ENCODE results near the gene ULK4. TPM values are rescaled to one million over a fixed set of nuclear protein-coding genes. Genes with fewer than 3 reads are reported as not detected.

The ULK4 gene
- total and polyA plus RNA-seq, 2 of the 4 experiments (the other 2 are of a cell fraction): 2.7 to 5.0 TPM

GRCh38 chr3:41966206-41966605 lies 4.3 kb upstream of the ULK4 start:
- no peak overlapping the region for H2BK5ac ChIP-seq (ENCODE audit: low read depth, low read length, poor library complexity, severe bottlenecking)
- dilution Hi-C loops (cut with HindIII; ENCODE audit: low sequenced_read_pairs, unreplicated experiment): no loop called here
- H2BK20ac ChIP-seq (ENCODE audit: low read depth, low read length): no peak overlapping the region
- POLR2A ChIA-PET (ENCODE audit: unreplicated experiment): no interaction called here
- no peak overlapping the region for H2AK9ac ChIP-seq (replicated peaks; ENCODE audit: low read depth, low read length, poor library complexity)
- no peak overlapping the region for H2AFZ ChIP-seq (replicated peaks; ENCODE audit: low read length, poor library complexity)
- H3K18ac ChIP-seq (ENCODE audit: low read depth, low read length): no peak overlapping the region
- H3K36me3 ChIP-seq (ENCODE audit: control insufficient read depth, insufficient read depth, low read length): no peaks in the 10 kb centered on the region
- DNase-seq (no peak), ATAC-seq (ENCODE audit: low read depth) (no peak)
- no peak overlapping the region for H3K9ac ChIP-seq (ENCODE audit: low read depth, low read length)
- H3K4me2 ChIP-seq (ENCODE audit: low read depth, low read length): no peak overlapping the region
- H2BK15ac ChIP-seq (ENCODE audit: low read depth, low read length): no peak overlapping the region
- H3K56ac ChIP-seq (ENCODE audit: extremely low read depth, insufficient read depth, low read length): no peak overlapping the region
- no peak overlapping the region for H4K8ac ChIP-seq (ENCODE audit: low read depth in 2 of 2, low read length in 2 of 2)
- no TSS peak for BruUV-seq (replicated peaks)
- H2BK120ac ChIP-seq (ENCODE audit: low read depth, low read length): no peak overlapping the region
- no peaks in the 10 kb centered on the region for H4K20me1 ChIP-seq (ENCODE audit: insufficient read depth, low read length)
- no CpG with 5 or more reads among the region's 6 CpGs for WGBS, 2 experiments (ENCODE audit: extremely low coverage in 2 of 2, insufficient read length in 1 of 2)
- H2AK5ac ChIP-seq (ENCODE audit: low read depth, low read length): no peak overlapping the region
- no peak overlapping the region for H3K23ac ChIP-seq (ENCODE audit: low read depth, low read length)
- in situ Hi-C loops (cut with MboI; ENCODE audit: low sequenced_read_pairs): no loop called here
- intact Hi-C loops (cut with micrococcal nuclease): no loop called here
- H3K4ac ChIP-seq (ENCODE audit: low read depth, low read length): no peak overlapping the region
- H3K9me1 ChIP-seq (ENCODE audit: insufficient read depth, low read length): no peaks in the 10 kb centered on the region
- H3K79me1 ChIP-seq (ENCODE audit: low read depth in 1 of 2, low read length in 2 of 2): peaks cover 0 to under 1% of the 10 kb centered on the region in 2 experiments; a peak in 1 of 4 replicates
- no peaks in the 10 kb centered on the region for H3K4me1 ChIP-seq (ENCODE audit: control insufficient read depth, insufficient read depth, low read length)
- H3K4me3 ChIP-seq (ENCODE audit: insufficient read depth, low read depth, low read length): no peak overlapping the region
- TF ChIP-seq USF2 (IDR thresholded peaks at IDR 0.05; ENCODE audit: low read depth, low read length): no peak
- TF ChIP-seq POLR2A (IDR thresholded peaks at IDR 0.05; ENCODE audit: low read depth, low read length): no peak
- no peak for TF ChIP-seq CTCF (conservative IDR thresholded peaks at IDR 0.05; ENCODE audit: low read depth, low read length)
- TF ChIP-seq RCOR1 (IDR thresholded peaks at IDR 0.05; ENCODE audit: insufficient replicate concordance, low read length): no peak
- no peak for TF ChIP-seq SMC3 (IDR thresholded peaks at IDR 0.05; ENCODE audit: low read depth, low read length)
- CTCF ChIA-PET: no interaction called here
- H3K27ac ChIP-seq (ENCODE audit: insufficient read depth, low read length): no peak overlapping the region
- no peak overlapping the region for H3K14ac ChIP-seq (replicated peaks; ENCODE audit: low read depth, low read length)
- H4K5ac ChIP-seq (ENCODE audit: low read depth, low read length): no peak overlapping the region
- no peaks in the 10 kb centered on the region for H3K9me3 ChIP-seq (ENCODE audit: control insufficient read depth, insufficient read depth, low read length)
- no peak overlapping the region for H4K91ac ChIP-seq (ENCODE audit: insufficient read depth, low read depth, low read length)
- H3K27me3 ChIP-seq (ENCODE audit: control insufficient read depth, insufficient read depth, low read length): peaks cover 2% of the 10 kb centered on the region
